Small intestine (tissue), 7 donors: Measurements from ENCODE around the gene GNAL. TPM values are rescaled to one million over a fixed set of nuclear protein-coding genes. Genes with fewer than 3 reads are reported as not detected.

Experiments
- DNase-seq, 2 donors: peaks; one replicate each; pipeline versions ENCODE4 v3.0.0 to v3.0.0-alpha.2; 2013
- FAIRE-seq: peaks from 2 replicates; lab custom pipeline; 2012; peaks lifted over from hg19 to GRCh38; lab: Jason Lieb, UNC
- H3K27ac ChIP-seq, 3 donors: one replicate each; pipeline ENCODE4 v1.5.1; 2013; ENCODE audit warnings: low read length in 2 of 3, mild to moderate bottlenecking in 2 of 3, control low read depth in 1 of 3, inconsistent platforms in 1 of 3, low read depth in 1 of 3, moderate library complexity in 1 of 3
- H3K27me3 ChIP-seq, 3 donors: one replicate each; pipeline ENCODE4 v1.6.1; 2013; ENCODE audit warnings: low read length in 3 of 3, inconsistent platforms in 1 of 3; ENCODE audit not compliant: control insufficient read depth in 3 of 3, insufficient read depth in 3 of 3
- H3K36me3 ChIP-seq, 3 donors: one replicate each; pipeline ENCODE4 v1.6.1; 2013; ENCODE audit warnings: low read length in 3 of 3, inconsistent platforms in 1 of 3, low read depth in 1 of 3, mild to moderate bottlenecking in 1 of 3, moderate library complexity in 1 of 3; ENCODE audit not compliant: control insufficient read depth in 3 of 3, insufficient read depth in 2 of 3
- H3K4me1 ChIP-seq, 3 donors: one replicate each; pipeline ENCODE4 v1.6.1; 2013; ENCODE audit warnings: low read length in 2 of 3, inconsistent platforms in 1 of 3, low read depth in 1 of 3, mild to moderate bottlenecking in 1 of 3, moderate library complexity in 1 of 3; ENCODE audit not compliant: control insufficient read depth in 3 of 3, insufficient read depth in 2 of 3
- H3K4me3 ChIP-seq, 3 donors: one replicate each; pipeline ENCODE4 v1.5.1; 2013; ENCODE audit warnings: low read length in 3 of 3, control low read depth in 1 of 3, inconsistent platforms in 1 of 3, low read depth in 1 of 3, mild to moderate bottlenecking in 1 of 3, moderate library complexity in 1 of 3
- H3K9me3 ChIP-seq, 2 donors: one replicate each; pipeline ENCODE4 v1.6.1; 2013; ENCODE audit warnings: low read depth in 1 of 2, low read length in 1 of 2; ENCODE audit not compliant: control insufficient read depth in 2 of 2, insufficient read depth in 1 of 2
- WGBS, 3 donors: extraction: QIAGEN DNeasy Blood & Tissue Kit; methylation state at CpG; one replicate each; pipeline ENCODE4 v1.1.7; 2013; 5-methylcytosine and 5-hydroxymethylcytosine counted together
- polyA plus RNA-seq, 4 donors: library from polyadenylated mRNA; stranded (reverse) in 3 of 4; unstranded in 1 of 4; fragments of 200-250 nt in 3 of 4; fragments of 120-200 nt in 1 of 4; gene quantifications; one replicate each; pipeline versions ENCODE4 v1.2.1 to v1.2.3, GENCODE V29; 2013
- donor health status: healthy with polysubstance abuse.
- donor health status: control.
- donor health status: control.
- donor health status: Bipolar disorder and iron deficiency.
- donor health status: healthy.

Gene GNAL
- polyA plus RNA-seq, 4 donors: 0.45 to 6.4 (median 1.4) TPM

- Histone ChIP-seq H3K9me3 (no peaks in the 10 kb centered on the region), H3K27me3 (no peaks in the 10 kb centered on the region), H3K4me3 (no peak overlapping the region), H3K27ac (no peak overlapping the region), H3K4me1 (peaks cover 0 to 10% (median 7%) of the 10 kb centered on the region in 3 donors), H3K36me3 (peaks cover 2 to 26% (median 3%) of the 10 kb centered on the region in 3 donors)
- WGBS, 3 donors: 74 to 85% (median 81%) methylated on average over 7 of the region's 7 CpGs
- no peak for FAIRE-seq
- no peak for DNase-seq
Measured at GRCh38 chr18:11902522-11903292, 213.6 kb downstream of the GNAL start.

- FAIRE-seq (no peak), DNase-seq (no peak)
- Histone ChIP-seq H3K27me3 (no peaks in the 10 kb centered on the region), H3K9me3 (no peaks in the 10 kb centered on the region), H3K4me1 (peaks cover 0 to 15% (median 7%) of the 10 kb centered on the region in 3 donors), H3K36me3 (peaks cover 2 to 21% (median 3%) of the 10 kb centered on the region in 3 donors), H3K27ac (no peak overlapping the region), H3K4me3 (no peak overlapping the region)
- 79 to 84% (median 81%) methylated on average over 4 of the region's 4 CpGs for WGBS, 3 donors
Measured at GRCh38 chr18:11905613-11906012, 216.5 kb downstream of the GNAL start.

- DNase-seq: no peak
- Histone ChIP-seq H3K36me3 (peaks cover 2 to 21% (median 3%) of the 10 kb centered on the region in 3 donors), H3K27ac (no peak overlapping the region), H3K27me3 (no peaks in the 10 kb centered on the region), H3K4me1 (peaks cover 0 to 15% (median 7%) of the 10 kb centered on the region in 3 donors), H3K9me3 (no peaks in the 10 kb centered on the region), H3K4me3 (no peak overlapping the region)
- 70 to 79% (median 79%) methylated on average over 1 of the region's 1 CpG for WGBS, 3 donors
- no peak for FAIRE-seq
Measured at GRCh38 chr18:11906176-11906575, 217.1 kb downstream of the GNAL start.

- peak overlapping the region in 2 of 3 donors; percentile 83 to 96 for H3K4me3 ChIP-seq
- no peaks in the 10 kb centered on the region for H3K27me3 ChIP-seq
- H3K4me1 ChIP-seq: peaks cover 0 to 15% (median 7%) of the 10 kb centered on the region in 3 donors
- peak overlapping the region in 1 of 3 donors; percentile 100 for H3K27ac ChIP-seq
- H3K36me3 ChIP-seq: peaks cover 0 to 18% (median 3%) of the 10 kb centered on the region in 3 donors
- no peaks in the 10 kb centered on the region for H3K9me3 ChIP-seq
- 60 to 70% (median 66%) methylated on average over 20 of the region's 20 CpGs for WGBS, 3 donors
- DNase-seq: no peak
- no peak for FAIRE-seq
Measured at GRCh38 chr18:11906926-11907874, 218.1 kb downstream of the GNAL start.

GRCh38 chr18:11908182-11909060 is 219.4 kb downstream of the GNAL start, which contains the start of gene MPPE1:
TSS of gene MPPE1 (minus strand) at chr18:11908317. CDS start at chr18:11897264, 11,053 bp downstream.
- no peak for FAIRE-seq
- H3K9me3 ChIP-seq: no peaks in the 10 kb centered on the region
- peaks cover 0 to 10% (median 3%) of the 10 kb centered on the region in 3 donors for H3K36me3 ChIP-seq
- DNase-seq: peak; percentile 91 to 96
- 0% methylated on average over 85 to 106 of the region's 106 CpGs for WGBS, 3 donors
- peaks cover 0 to 15% (median 7%) of the 10 kb centered on the region in 3 donors for H3K4me1 ChIP-seq
- peak within 1 kb of the TSS; percentile 77 to 96 (median 83) for H3K4me3 ChIP-seq
- peak within 1 kb of the TSS; percentile 99 to 100 (median 99) for H3K27ac ChIP-seq
- H3K27me3 ChIP-seq: no peaks in the 10 kb centered on the region

- 4 to 7% (median 7%) methylated on average over 12 to 13 of the region's 13 CpGs for WGBS, 3 donors
- peak overlapping the region; percentile 77 to 96 (median 83) for H3K4me3 ChIP-seq
- peaks cover 0 to 10% (median 3%) of the 10 kb centered on the region in 3 donors for H3K36me3 ChIP-seq
- FAIRE-seq (no peak), DNase-seq (peak in 1 of 2 donors; percentile 32)
- peak overlapping the region; percentile 99 to 100 (median 99) for H3K27ac ChIP-seq
- H3K27me3 ChIP-seq: no peaks in the 10 kb centered on the region
- peaks cover 0 to 15% (median 7%) of the 10 kb centered on the region in 3 donors for H3K4me1 ChIP-seq
- no peaks in the 10 kb centered on the region for H3K9me3 ChIP-seq
Measured at GRCh38 chr18:11909061-11909455, 220.0 kb downstream of the GNAL start.

- H3K27ac ChIP-seq: peak overlapping the region; percentile 99 to 100 (median 99)
Measured at GRCh38 chr18:11909591-11910026, 220.5 kb downstream of the GNAL start.

More at GRCh38 chr18:11909591-11910026, 220.5 kb downstream of the GNAL start:
- Histone ChIP-seq H3K4me1 (peaks cover 0 to 15% (median 7%) of the 10 kb centered on the region in 3 donors), H3K4me3 (no peak overlapping the region), H3K27me3 (no peaks in the 10 kb centered on the region), H3K36me3 (peaks cover 0 to 8% (median 3%) of the 10 kb centered on the region in 3 donors), H3K9me3 (no peaks in the 10 kb centered on the region)
- FAIRE-seq: no peak
- peak; percentile 70 to 76 for DNase-seq
- 13 to 26% (median 15%) methylated on average over 2 of the region's 2 CpGs for WGBS, 3 donors
